Measurements from ENCODE around the gene CACNB2. TPM values are rescaled to one million over a fixed set of nuclear protein-coding genes. Genes with fewer than 3 reads are reported as not detected.

The CACNB2 gene
- total and polyA plus RNA-seq, 9 donors: 1.1 to 2.0 (median 1.4) TPM

DNA sequence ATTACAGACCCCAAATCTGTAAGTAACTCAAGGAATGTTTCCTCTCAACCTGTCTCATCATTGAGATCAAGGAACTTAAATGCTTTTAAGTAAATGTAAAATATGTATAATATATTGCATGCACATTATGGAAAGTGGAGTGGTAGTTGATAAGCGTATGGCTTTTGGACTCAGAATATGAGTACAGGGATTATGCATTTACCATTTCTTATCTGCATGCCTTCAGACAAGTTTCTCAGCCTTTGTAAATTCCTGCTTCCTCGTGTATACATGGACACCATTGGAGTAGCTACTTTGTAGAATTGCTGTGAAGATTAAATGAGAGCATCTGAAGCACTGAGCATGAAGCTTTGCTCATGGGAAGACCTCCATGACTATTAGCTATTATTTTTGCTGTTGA is 70.5 kb downstream of the CACNB2 start:
- H3K4me3 ChIP-seq (ENCODE audit: low read length): no peak overlapping the region
- H3K27me3 ChIP-seq (ENCODE audit: control insufficient read depth, insufficient read depth, low read length): no peaks in the 10 kb centered on the region
- no CpG with 5 or more reads among the region's 2 CpGs for WGBS (ENCODE audit: insufficient coverage)
- no peak overlapping the region for H3K27ac ChIP-seq (ENCODE audit: low read length)
- no peaks in the 10 kb centered on the region for H3K4me1 ChIP-seq (ENCODE audit: control insufficient read depth, insufficient read depth, low read length)
- H3K36me3 ChIP-seq (ENCODE audit: control insufficient read depth, insufficient read depth, low read length): no peaks in the 10 kb centered on the region
- H3K9me3 ChIP-seq (replicated peaks; ENCODE audit: control insufficient read depth, low read depth, low read length): no peaks in the 10 kb centered on the region
- no peak for DNase-seq

DNA sequence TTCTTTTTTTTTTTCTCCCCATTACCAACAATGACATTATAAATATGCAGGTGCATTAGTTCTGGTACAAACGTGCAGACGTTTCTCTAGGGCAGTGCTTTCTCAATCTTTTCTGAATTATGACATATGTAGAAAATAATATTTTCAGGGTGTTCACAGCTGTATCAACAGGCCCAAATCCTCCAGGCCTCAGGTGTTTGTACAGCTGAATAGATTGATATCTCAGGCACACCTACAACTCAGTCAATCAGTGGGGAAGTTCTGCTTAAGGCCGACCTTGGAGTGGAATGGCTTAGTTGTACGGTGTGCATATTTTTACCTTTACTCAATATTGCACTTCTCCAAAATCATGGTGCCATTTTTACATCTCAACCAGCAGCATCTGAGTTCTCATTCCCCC is 71.6 kb downstream of the CACNB2 start:
- Histone ChIP-seq H3K27me3 (ENCODE audit: control insufficient read depth, insufficient read depth, low read length) (no peaks in the 10 kb centered on the region), H3K36me3 (ENCODE audit: control insufficient read depth, insufficient read depth, low read length) (no peaks in the 10 kb centered on the region), H3K9me3 (replicated peaks; ENCODE audit: control insufficient read depth, low read depth, low read length) (no peaks in the 10 kb centered on the region), H3K27ac (ENCODE audit: low read length) (no peak overlapping the region), H3K4me3 (ENCODE audit: low read length) (no peak overlapping the region), H3K4me1 (ENCODE audit: control insufficient read depth, insufficient read depth, low read length) (no peaks in the 10 kb centered on the region)
- no peak for DNase-seq
- WGBS (ENCODE audit: insufficient coverage): no CpG with 5 or more reads among the region's 4 CpGs

GRCh38 chr10:18213271-18213670 is 73.0 kb downstream of the CACNB2 start:
- no peak overlapping the region for H3K27ac ChIP-seq (ENCODE audit: low read length)
- DNase-seq: no peak
- H3K4me1 ChIP-seq (ENCODE audit: control insufficient read depth, insufficient read depth, low read length): no peaks in the 10 kb centered on the region
- WGBS (ENCODE audit: insufficient coverage): 44% methylated on average over 4 of the region's 4 CpGs
- no peaks in the 10 kb centered on the region for H3K27me3 ChIP-seq (ENCODE audit: control insufficient read depth, insufficient read depth, low read length)
- H3K4me3 ChIP-seq (ENCODE audit: low read length): no peak overlapping the region
- no peaks in the 10 kb centered on the region for H3K9me3 ChIP-seq (replicated peaks; ENCODE audit: control insufficient read depth, low read depth, low read length)
- H3K36me3 ChIP-seq (ENCODE audit: control insufficient read depth, insufficient read depth, low read length): no peaks in the 10 kb centered on the region

DNA sequence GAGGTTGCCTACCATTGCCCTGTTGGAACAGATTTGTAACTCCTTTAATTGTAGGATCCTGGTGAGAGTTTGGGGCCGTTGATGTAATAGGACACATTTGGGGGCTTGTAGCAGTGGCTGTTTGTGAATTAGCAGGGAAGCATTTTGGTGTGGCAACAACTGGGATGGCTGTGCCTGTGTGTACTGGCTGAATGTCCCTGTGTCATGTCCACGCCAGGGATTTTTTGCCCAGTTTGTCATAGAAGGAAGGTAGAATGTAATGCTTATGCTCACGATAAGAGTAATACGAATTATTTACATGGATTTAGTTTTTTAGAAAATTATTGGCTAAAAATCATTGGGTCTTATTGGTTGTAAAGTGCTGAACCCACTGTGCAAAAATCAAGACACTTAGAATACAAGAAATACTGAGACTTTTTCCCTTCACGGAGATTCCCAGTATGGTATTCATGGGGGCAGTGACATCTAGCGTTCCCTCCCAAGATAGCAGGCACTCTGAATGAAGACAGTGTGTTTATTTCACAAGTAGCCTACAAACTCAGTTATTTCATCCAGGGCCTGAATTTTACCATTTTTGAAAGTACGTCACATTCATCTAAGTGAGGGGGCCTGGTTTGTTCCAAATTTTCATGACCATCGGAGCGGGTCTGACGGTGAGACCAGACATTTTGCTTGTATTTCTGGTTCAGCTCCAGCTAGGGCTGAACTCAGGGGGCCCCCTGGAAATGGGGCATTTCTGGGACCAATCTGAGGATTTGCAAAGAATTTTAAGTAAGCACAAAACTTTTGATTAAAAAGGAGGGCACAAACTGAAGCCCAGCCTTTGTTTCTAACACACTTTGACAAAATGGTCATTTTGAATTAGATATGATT is 74.7 kb downstream of the CACNB2 start:
- Histone ChIP-seq H3K36me3 (ENCODE audit: control insufficient read depth, insufficient read depth, low read length) (no peaks in the 10 kb centered on the region), H3K27me3 (ENCODE audit: control insufficient read depth, insufficient read depth, low read length) (no peaks in the 10 kb centered on the region), H3K4me3 (ENCODE audit: low read length) (no peak overlapping the region), H3K27ac (ENCODE audit: low read length) (no peak overlapping the region), H3K9me3 (replicated peaks; ENCODE audit: control insufficient read depth, low read depth, low read length) (no peaks in the 10 kb centered on the region), H3K4me1 (ENCODE audit: control insufficient read depth, insufficient read depth, low read length) (no peaks in the 10 kb centered on the region)
- WGBS (ENCODE audit: insufficient coverage): 28% methylated on average over 6 of the region's 10 CpGs
- DNase-seq: peak; percentile 74

GRCh38 chr10:18216482-18216881 is 76.3 kb downstream of the CACNB2 start:
- no CpG with 5 or more reads among the region's 2 CpGs for WGBS (ENCODE audit: insufficient coverage)
- Histone ChIP-seq H3K9me3 (replicated peaks; ENCODE audit: control insufficient read depth, low read depth, low read length) (no peaks in the 10 kb centered on the region), H3K4me3 (ENCODE audit: low read length) (no peak overlapping the region), H3K27ac (ENCODE audit: low read length) (no peak overlapping the region), H3K27me3 (ENCODE audit: control insufficient read depth, insufficient read depth, low read length) (no peaks in the 10 kb centered on the region), H3K36me3 (ENCODE audit: control insufficient read depth, insufficient read depth, low read length) (no peaks in the 10 kb centered on the region), H3K4me1 (ENCODE audit: control insufficient read depth, insufficient read depth, low read length) (no peaks in the 10 kb centered on the region)
- DNase-seq: peak; percentile 41

GRCh38 chr10:18217577-18217976 is 77.4 kb downstream of the CACNB2 start:
- H3K36me3 ChIP-seq (ENCODE audit: control insufficient read depth, insufficient read depth, low read length): no peaks in the 10 kb centered on the region
- H3K27ac ChIP-seq (ENCODE audit: low read length): no peak overlapping the region
- no peaks in the 10 kb centered on the region for H3K4me1 ChIP-seq (ENCODE audit: control insufficient read depth, insufficient read depth, low read length)
- DNase-seq: no peak
- no peaks in the 10 kb centered on the region for H3K27me3 ChIP-seq (ENCODE audit: control insufficient read depth, insufficient read depth, low read length)
- no peak overlapping the region for H3K4me3 ChIP-seq (ENCODE audit: low read length)
- 100% methylated on average over 1 of the region's 2 CpGs for WGBS (ENCODE audit: insufficient coverage)
- H3K9me3 ChIP-seq (replicated peaks; ENCODE audit: control insufficient read depth, low read depth, low read length): no peaks in the 10 kb centered on the region

DNA sequence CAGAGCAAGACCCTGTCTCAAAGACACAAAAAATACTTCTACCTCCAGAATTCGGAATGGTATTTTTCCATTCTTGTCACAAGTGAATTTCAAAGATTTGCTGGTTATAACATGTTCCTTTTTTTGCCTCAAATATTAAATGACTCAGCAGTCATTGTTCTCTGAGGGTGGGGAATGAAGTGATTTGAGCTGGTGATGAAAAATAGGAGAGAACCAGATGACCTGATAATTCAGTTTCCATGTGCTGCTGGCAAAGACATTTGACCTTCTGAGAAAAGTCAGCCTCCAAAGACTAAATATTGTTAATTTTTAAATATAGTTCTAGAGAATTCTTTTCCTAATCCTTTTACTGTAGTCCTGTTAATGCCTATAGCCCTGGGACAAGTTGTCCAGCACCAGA is 78.9 kb downstream of the CACNB2 start:
- no peak for DNase-seq
- H3K27ac ChIP-seq (ENCODE audit: low read length): no peak overlapping the region
- no peaks in the 10 kb centered on the region for H3K4me1 ChIP-seq (ENCODE audit: control insufficient read depth, insufficient read depth, low read length)
- no peaks in the 10 kb centered on the region for H3K36me3 ChIP-seq (ENCODE audit: control insufficient read depth, insufficient read depth, low read length)
- no CpG with 5 or more reads among the region's 1 CpG for WGBS (ENCODE audit: insufficient coverage)
- H3K27me3 ChIP-seq (ENCODE audit: control insufficient read depth, insufficient read depth, low read length): no peaks in the 10 kb centered on the region
- H3K9me3 ChIP-seq (replicated peaks; ENCODE audit: control insufficient read depth, low read depth, low read length): no peaks in the 10 kb centered on the region
- no peak overlapping the region for H3K4me3 ChIP-seq (ENCODE audit: low read length)

- no peak for DNase-seq
- no CpG with 5 or more reads among the region's 4 CpGs for WGBS (ENCODE audit: insufficient coverage)
- no peak overlapping the region for H3K4me3 ChIP-seq (ENCODE audit: low read length)
Observed at GRCh38 chr10:18221123-18221522, 80.9 kb downstream of the CACNB2 start.

DNA sequence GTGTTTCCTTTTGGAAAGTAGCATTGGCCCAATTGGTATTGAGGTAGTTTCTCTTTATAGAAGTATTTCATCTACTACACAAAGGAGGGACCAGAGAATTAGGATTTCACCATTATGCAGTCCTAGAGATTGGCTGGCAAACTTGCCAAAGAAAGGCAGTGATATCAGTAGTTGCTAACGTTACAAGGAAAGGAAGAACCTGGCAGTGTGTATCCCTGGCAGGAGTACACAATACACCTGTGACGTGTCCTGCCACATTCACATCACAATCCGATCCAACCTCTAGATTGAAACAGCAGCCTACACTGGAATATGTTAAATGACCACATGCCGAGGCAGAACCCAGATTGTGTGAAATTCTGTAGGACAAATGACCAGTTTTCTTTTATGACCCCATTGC is 81.7 kb downstream of the CACNB2 start:
- Histone ChIP-seq H3K27ac (ENCODE audit: low read length) (no peak overlapping the region), H3K27me3 (ENCODE audit: control insufficient read depth, insufficient read depth, low read length) (no peaks in the 10 kb centered on the region), H3K9me3 (replicated peaks; ENCODE audit: control insufficient read depth, low read depth, low read length) (no peaks in the 10 kb centered on the region), H3K4me3 (ENCODE audit: low read length) (no peak overlapping the region), H3K4me1 (ENCODE audit: control insufficient read depth, insufficient read depth, low read length) (no peaks in the 10 kb centered on the region), H3K36me3 (ENCODE audit: control insufficient read depth, insufficient read depth, low read length) (no peaks in the 10 kb centered on the region)
- WGBS (ENCODE audit: insufficient coverage): no CpG with 5 or more reads among the region's 4 CpGs
- no peak for DNase-seq

More at GRCh38 chr10:18221123-18221522, 80.9 kb downstream of the CACNB2 start:
- Histone ChIP-seq H3K9me3 (replicated peaks; ENCODE audit: control insufficient read depth, low read depth, low read length) (no peaks in the 10 kb centered on the region), H3K27me3 (ENCODE audit: control insufficient read depth, insufficient read depth, low read length) (no peaks in the 10 kb centered on the region), H3K27ac (ENCODE audit: low read length) (no peak overlapping the region), H3K4me1 (ENCODE audit: control insufficient read depth, insufficient read depth, low read length) (no peaks in the 10 kb centered on the region), H3K36me3 (ENCODE audit: control insufficient read depth, insufficient read depth, low read length) (no peaks in the 10 kb centered on the region)

GRCh38 chr10:18222866-18223265 is 82.6 kb downstream of the CACNB2 start:
- Histone ChIP-seq H3K27me3 (ENCODE audit: control insufficient read depth, insufficient read depth, low read length) (no peaks in the 10 kb centered on the region), H3K27ac (ENCODE audit: low read length) (no peak overlapping the region), H3K9me3 (replicated peaks; ENCODE audit: control insufficient read depth, low read depth, low read length) (no peaks in the 10 kb centered on the region), H3K4me1 (ENCODE audit: control insufficient read depth, insufficient read depth, low read length) (no peaks in the 10 kb centered on the region), H3K36me3 (ENCODE audit: control insufficient read depth, insufficient read depth, low read length) (no peaks in the 10 kb centered on the region), H3K4me3 (ENCODE audit: low read length) (no peak overlapping the region)
- no peak for DNase-seq
- WGBS (ENCODE audit: insufficient coverage): no CpG with 5 or more reads among the region's 3 CpGs
